Globus pallidus (tissue), 1 donor: Measurements from ENCODE around the gene CRELD1.

Experiments used
- DNase-seq: peaks from one replicate; pipeline ENCODE4 v3.0.0-alpha.2; 2015; ENCODE audit warnings: low spot score

The CRELD1 gene

GRCh38 chr3:9955611-9956352, 22.1 kb downstream of the CRELD1 start:
- DNase-seq, result no peak

GRCh38 chr3:9957214-9957613, 23.6 kb downstream of the CRELD1 start:
- DNase-seq, result no peak

GRCh38 chr3:9965200-9965875, 31.7 kb downstream of the CRELD1 start:
- DNase-seq, result no peak

GRCh38 chr3:9966841-9967240, 33.2 kb downstream of the CRELD1 start:
- DNase-seq, result no peak

GRCh38 chr3:9969632-9970019, 36.0 kb downstream of the CRELD1 start:
- DNase-seq, result no peak

- no peak for DNase-seq
Measured at GRCh38 chr3:9970020-9970652, 36.5 kb downstream of the CRELD1 start.

GRCh38 chr3:9976721-9977709, 43.4 kb downstream of the CRELD1 start:
- DNase-seq, result peak; percentile 29

GRCh38 chr3:9978710-9979305, 45.2 kb downstream of the CRELD1 start:
- DNase-seq, result no peak

GRCh38 chr3:9980251-9980650, 46.6 kb downstream of the CRELD1 start:
- DNase-seq, result no peak

GRCh38 chr3:9986230-9986725, 52.6 kb downstream of the CRELD1 start:
- no peak for DNase-seq

GRCh38 chr3:9994086-9994844, 60.6 kb downstream of the CRELD1 start:
- no peak for DNase-seq
